ENCODE results near the gene SMOC1. TPM values are rescaled to one million over a fixed set of nuclear protein-coding genes. Genes with fewer than 3 reads are reported as not detected.

The SMOC1 gene
- total and polyA plus RNA-seq, 8 donors, result 1.2 to 3.3 (median 2.1) TPM; not detected in 2

- Histone ChIP-seq H3K27me3 (peaks cover 0 to 6% (median 0%) of the 10 kb centered on the region in 3 donors), H3K36me3 (no peaks in the 10 kb centered on the region), H3K9me3 (peaks cover 6 to 32% (median 17%) of the 10 kb centered on the region in 4 donors), H3K4me1 (peaks cover 12 to 21% (median 14%) of the 10 kb centered on the region in 4 donors), H3K27ac (peak overlapping the region; percentile 41 to 77 (median 69)), H3K4me3 (no peak overlapping the region)
- no peak for TF ChIP-seq EP300 (IDR thresholded peaks at IDR 0.05)
- TF ChIP-seq POLR2A (IDR thresholded peaks at IDR 0.05), result no peak
- TF ChIP-seq CTCF (IDR thresholded peaks at IDR 0.05), result no peak
- no peak for TF ChIP-seq POLR2AphosphoS5 (IDR thresholded peaks at IDR 0.05)
- peak in 1 of 2 donors; percentile 50 for DNase-seq
- 34 to 49% (median 38%) methylated on average over 12 of the region's 12 CpGs for WGBS, 5 donors
- intact Hi-C loops (cut with DNase I; ENCODE audit: low total_unique reads), result no loop called here
These were observed 64.0 kb downstream of the SMOC1 start for GRCh38 chr14:69943084-69943780.

- H3K27me3 ChIP-seq, result peaks cover 0 to 6% (median 0%) of the 10 kb centered on the region in 3 donors
- 28 to 61% (median 57%) methylated on average over 1 of the region's 1 CpG for WGBS, 5 donors
- DNase-seq, result no peak
- no peaks in the 10 kb centered on the region for H3K36me3 ChIP-seq
- H3K9me3 ChIP-seq, result peaks cover 6 to 32% (median 17%) of the 10 kb centered on the region in 4 donors
- TF ChIP-seq POLR2A (IDR thresholded peaks at IDR 0.05), result no peak
- no peak for TF ChIP-seq POLR2AphosphoS5 (IDR thresholded peaks at IDR 0.05)
- TF ChIP-seq EP300 (IDR thresholded peaks at IDR 0.05), result no peak
- TF ChIP-seq CTCF (IDR thresholded peaks at IDR 0.05), result no peak
- intact Hi-C loops (cut with DNase I; ENCODE audit: low total_unique reads), result no loop called here
- H3K4me1 ChIP-seq, result peaks cover 12 to 21% (median 14%) of the 10 kb centered on the region in 4 donors
- H3K4me3 ChIP-seq, result no peak overlapping the region
- H3K27ac ChIP-seq, result no peak overlapping the region
These were observed 66.1 kb downstream of the SMOC1 start for GRCh38 chr14:69945347-69945746.

GRCh38 chr14:69945912-69946311, 66.7 kb downstream of the SMOC1 start:
- H3K4me1 ChIP-seq, result peaks cover 12 to 21% (median 14%) of the 10 kb centered on the region in 4 donors
- peaks cover 0 to 6% (median 0%) of the 10 kb centered on the region in 3 donors for H3K27me3 ChIP-seq
- no peak for TF ChIP-seq POLR2AphosphoS5 (IDR thresholded peaks at IDR 0.05)
- TF ChIP-seq POLR2A (IDR thresholded peaks at IDR 0.05), result no peak
- no peak for TF ChIP-seq EP300 (IDR thresholded peaks at IDR 0.05)
- no peak for TF ChIP-seq CTCF (IDR thresholded peaks at IDR 0.05)
- no peak overlapping the region for H3K27ac ChIP-seq
- no peak overlapping the region for H3K4me3 ChIP-seq
- no peaks in the 10 kb centered on the region for H3K36me3 ChIP-seq
- H3K9me3 ChIP-seq, result peaks cover 6 to 32% (median 17%) of the 10 kb centered on the region in 4 donors
- DNase-seq, result peak in 1 of 2 donors; percentile 39
- intact Hi-C loops (cut with DNase I; ENCODE audit: low total_unique reads), result no loop called here

GRCh38 chr14:69948351-69948750, 69.1 kb downstream of the SMOC1 start:
- TF ChIP-seq CTCF (IDR thresholded peaks at IDR 0.05), result no peak
- no peak for TF ChIP-seq EP300 (IDR thresholded peaks at IDR 0.05)
- no peak for TF ChIP-seq POLR2A (IDR thresholded peaks at IDR 0.05)
- TF ChIP-seq POLR2AphosphoS5 (IDR thresholded peaks at IDR 0.05), result no peak
- H3K27ac ChIP-seq, result no peak overlapping the region
- intact Hi-C loops (cut with DNase I; ENCODE audit: low total_unique reads), result no loop called here
- H3K4me1 ChIP-seq, result peaks cover 0 to 4% (median 4%) of the 10 kb centered on the region in 4 donors
- DNase-seq, result no peak
- H3K36me3 ChIP-seq, result no peaks in the 10 kb centered on the region
- H3K9me3 ChIP-seq, result peaks cover 6 to 32% (median 17%) of the 10 kb centered on the region in 4 donors
- WGBS, 5 donors, result 59 to 70% (median 62%) methylated on average over 3 of the region's 3 CpGs
- H3K4me3 ChIP-seq, result no peak overlapping the region
- peaks cover 0 to 2% (median 0%) of the 10 kb centered on the region in 3 donors for H3K27me3 ChIP-seq

Measured in stomach (tissue), 9 donors.